ENCODE results near the gene SH3GLB2. TPM values are rescaled to one million over a fixed set of nuclear protein-coding genes. Genes with fewer than 3 reads are reported as not detected.
A peak's percentile ranks its signal among the peaks of the same experiment; 100 is the strongest.
"Not testable (repeated sequence)": the region's sequence is repeated elsewhere in the genome, so short reads cannot be mapped to it uniquely, and the experiment has no call there.

SH3GLB2 gene
- total and polyA plus RNA-seq, 2 experiments from 2014 or later, result 27.7 to 57.3 TPM

DNA sequence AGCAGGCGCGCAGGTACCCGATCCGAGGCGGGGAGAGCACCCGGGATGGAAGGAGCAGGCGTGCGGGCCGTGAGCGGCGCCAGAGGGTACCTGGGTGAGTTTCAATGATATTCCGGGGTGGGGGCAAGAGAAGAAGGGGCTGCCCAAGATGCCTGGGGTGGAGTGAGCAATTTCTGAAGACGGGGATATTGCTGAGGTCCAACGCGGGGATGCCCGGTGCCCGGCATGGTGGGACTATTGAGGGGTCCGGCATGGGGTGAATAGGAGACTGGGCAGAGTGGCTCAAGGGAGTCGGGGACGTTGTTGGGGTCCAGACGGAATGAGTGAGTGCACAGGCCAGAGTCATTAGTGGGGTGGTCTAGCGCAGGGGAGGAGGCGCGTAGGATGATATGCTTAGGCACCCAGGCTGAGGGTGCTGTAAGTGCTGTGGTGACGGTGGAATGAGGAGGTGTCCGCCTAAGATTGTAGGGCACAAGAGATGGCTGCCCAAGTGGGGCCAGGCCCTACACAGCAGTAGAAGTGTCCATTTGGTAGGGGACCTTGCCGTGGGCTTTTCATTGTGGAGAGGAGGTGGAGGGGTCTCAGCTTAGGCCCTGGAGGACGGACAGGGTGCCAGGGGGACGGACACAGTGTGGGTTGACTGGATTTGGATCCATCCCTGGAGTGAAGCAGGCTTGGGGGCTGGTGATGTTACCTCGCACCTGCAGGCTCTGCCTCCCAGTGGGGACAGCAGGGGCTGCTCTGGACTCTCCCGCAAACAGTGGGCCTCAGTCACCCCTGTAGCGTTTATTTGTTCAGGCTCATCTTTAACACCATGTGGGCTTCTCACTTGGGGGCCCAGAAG, 9.0 kb upstream of the SH3GLB2 start:
- Histone ChIP-seq H3K9me3 (ENCODE audit: low read depth) (no peaks in the 10 kb centered on the region), H3K9ac (peak overlapping the region; percentile 85), H3K79me2 (ENCODE audit: insufficient read depth) (peaks cover 49% of the 10 kb centered on the region), H3K4me1 (ENCODE audit: insufficient read depth) (peaks cover 11% of the 10 kb centered on the region; the same call in 1 of the 2 replicates), H3K36me3 (ENCODE audit: low read depth) (no peaks in the 10 kb centered on the region), H2AFZ (peak overlapping the region; percentile 71), H3K27me3 (replicated peaks; ENCODE audit: insufficient read depth) (no peaks in the 10 kb centered on the region), H3K4me3 (peak overlapping the region; percentile 82), H3K4me2 (ENCODE audit: unreplicated experiment) (peak overlapping the region; percentile 98), H4K20me1 (ENCODE audit: insufficient read depth) (no peaks in the 10 kb centered on the region), H3K9me2 (ENCODE audit: insufficient read depth) (no peaks in the 10 kb centered on the region), H3F3A (ENCODE audit: insufficient read depth) (no peaks in the 10 kb centered on the region), H3K27ac (peak overlapping the region; percentile 18; the same call in 1 of the 2 replicates)
- DNase-seq, result peak; percentile 56
- 8% methylated on average over 25 to 32 of the region's 32 CpGs for WGBS, 2 experiments (ENCODE audit: low coverage in 1 of 2, low lambda C conversion rate in 2 of 2, missing lambda C conversion rate in 2 of 2)
- in situ Hi-C loops (cut with MboI), result no loop called here
- no peak for TF ChIP-seq EZH2phosphoT487 (IDR thresholded peaks at IDR 0.05; ENCODE audit: insufficient read depth, low read depth)
- no peak for TF ChIP-seq EZH2 (IDR thresholded peaks at IDR 0.05; ENCODE audit: insufficient read depth, poor library complexity, severe bottlenecking)

DNA sequence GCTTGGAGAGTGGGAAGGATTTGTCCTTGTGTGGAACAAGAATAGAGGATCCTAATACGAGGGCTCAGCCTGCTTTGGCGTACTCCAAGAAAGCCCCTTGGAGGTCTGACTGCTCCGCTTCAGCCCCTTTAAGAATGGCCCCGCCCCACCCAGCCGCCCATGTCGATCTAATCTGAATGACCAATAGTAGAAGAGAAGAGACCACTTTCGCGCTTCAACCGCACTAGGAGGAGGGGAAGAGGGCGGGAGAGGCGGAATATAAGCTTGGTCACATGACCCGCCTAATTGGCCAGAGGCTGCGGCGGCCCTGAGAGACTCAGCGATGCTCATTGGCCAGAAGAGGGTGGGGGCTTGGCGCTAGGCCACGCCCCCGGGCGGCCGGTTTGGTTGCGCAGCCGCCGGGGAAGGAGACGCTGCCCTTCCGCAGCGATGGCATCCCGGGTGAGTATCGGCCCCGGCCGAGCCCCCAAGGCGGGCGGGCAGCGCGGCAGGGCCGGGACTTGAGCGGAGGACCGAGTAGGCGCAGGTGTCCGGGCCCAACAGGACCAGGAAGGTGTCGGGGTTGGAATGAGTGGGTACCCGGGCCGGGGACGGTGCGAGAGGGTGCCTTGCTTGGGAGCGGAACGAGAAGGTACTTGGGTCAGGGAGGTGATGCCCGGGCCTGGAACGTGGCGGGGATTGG, 8.3 kb upstream of the SH3GLB2 start, which contains the start of gene MIGA2:
Gene MIGA2 (plus strand): TSS at position 386 of the 682 bp plus-strand sequence. CDS start 3,969 bp downstream, outside the sequence.
- 0 to 2% methylated on average over 27 to 35 of the region's 49 CpGs for WGBS, 2 experiments (ENCODE audit: low coverage in 1 of 2, low lambda C conversion rate in 2 of 2, missing lambda C conversion rate in 2 of 2)
- H3K36me3 ChIP-seq (ENCODE audit: low read depth), result no peaks in the 10 kb centered on the region

DNA sequence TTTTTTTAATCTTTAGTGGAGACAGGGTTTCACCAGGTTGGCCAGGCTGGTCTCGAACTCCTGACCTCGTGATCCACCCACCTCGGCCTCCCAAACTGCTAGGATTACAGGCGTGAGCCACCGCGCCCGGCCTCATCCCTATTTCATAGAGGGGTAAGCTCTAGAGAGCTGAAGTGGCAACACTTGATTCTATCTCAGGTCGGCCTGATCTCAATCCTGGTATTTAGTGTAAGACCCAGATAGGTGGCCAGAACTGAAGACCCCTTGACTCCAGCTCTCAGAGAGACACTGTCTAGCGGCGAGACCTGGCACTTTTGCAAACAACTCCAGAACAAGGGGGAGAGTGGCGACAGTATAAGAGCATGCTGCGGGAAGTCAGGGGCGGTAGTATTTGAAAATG, 7.7 kb upstream of the SH3GLB2 start:
- peaks cover 40% of the 10 kb centered on the region for H3K79me2 ChIP-seq (ENCODE audit: insufficient read depth)
- H2AFZ ChIP-seq, result peak overlapping the region; percentile 97
- peak overlapping the region; percentile 72 for H3K4me2 ChIP-seq (ENCODE audit: unreplicated experiment)
- H3K4me3 ChIP-seq, result peak overlapping the region; percentile 82
- H3K27ac ChIP-seq; in situ Hi-C loops (cut with MboI); H3K9me3 ChIP-seq (ENCODE audit: low read depth); H3K27me3 ChIP-seq (replicated peaks; ENCODE audit: insufficient read depth); DNase-seq; H3F3A ChIP-seq (ENCODE audit: insufficient read depth); H3K36me3 ChIP-seq (ENCODE audit: low read depth); H4K20me1 ChIP-seq (ENCODE audit: insufficient read depth); H3K9me2 ChIP-seq (ENCODE audit: insufficient read depth): not testable (repeated sequence)
- peak overlapping the region; percentile 53 for H3K9ac ChIP-seq
- 31 to 32% methylated on average over 13 of the region's 13 CpGs for WGBS, 2 experiments (ENCODE audit: low coverage in 1 of 2, low lambda C conversion rate in 2 of 2, missing lambda C conversion rate in 2 of 2)
- H3K4me1 ChIP-seq (ENCODE audit: insufficient read depth), result peaks cover 11% of the 10 kb centered on the region; the same call in 1 of the 2 replicates

More for the DNA sequence above, 8.3 kb upstream of the SH3GLB2 start, which contains the start of gene MIGA2:
- in situ Hi-C loops (cut with MboI), result no loop called here
- H3K9me2 ChIP-seq (ENCODE audit: insufficient read depth), result no peaks in the 10 kb centered on the region
- H3K9me3 ChIP-seq (ENCODE audit: low read depth), result no peaks in the 10 kb centered on the region
- H3K4me1 ChIP-seq (ENCODE audit: insufficient read depth), result peaks cover 11% of the 10 kb centered on the region; the same call in 1 of the 2 replicates
- peak within 1 kb of the TSS; percentile 18; the same call in 1 of the 2 replicates for H3K27ac ChIP-seq
- H3K9ac ChIP-seq, result peak within 1 kb of the TSS; percentile 85
- no peak for TF ChIP-seq EZH2 (IDR thresholded peaks at IDR 0.05; ENCODE audit: insufficient read depth, poor library complexity, severe bottlenecking)
- TF ChIP-seq EZH2phosphoT487 (IDR thresholded peaks at IDR 0.05; ENCODE audit: insufficient read depth, low read depth), result no peak
- peak within 1 kb of the TSS; percentile 82 for H3K4me3 ChIP-seq
- peaks cover 46% of the 10 kb centered on the region for H3K79me2 ChIP-seq (ENCODE audit: insufficient read depth)
- DNase-seq, result peak; percentile 100
- H2AFZ ChIP-seq, result peak within 1 kb of the TSS; percentile 97
- peak within 1 kb of the TSS; percentile 98 for H3K4me2 ChIP-seq (ENCODE audit: unreplicated experiment)
- H3K27me3 ChIP-seq (replicated peaks; ENCODE audit: insufficient read depth), result no peaks in the 10 kb centered on the region
- no peaks in the 10 kb centered on the region for H3F3A ChIP-seq (ENCODE audit: insufficient read depth)
- H4K20me1 ChIP-seq (ENCODE audit: insufficient read depth), result no peaks in the 10 kb centered on the region

DNA sequence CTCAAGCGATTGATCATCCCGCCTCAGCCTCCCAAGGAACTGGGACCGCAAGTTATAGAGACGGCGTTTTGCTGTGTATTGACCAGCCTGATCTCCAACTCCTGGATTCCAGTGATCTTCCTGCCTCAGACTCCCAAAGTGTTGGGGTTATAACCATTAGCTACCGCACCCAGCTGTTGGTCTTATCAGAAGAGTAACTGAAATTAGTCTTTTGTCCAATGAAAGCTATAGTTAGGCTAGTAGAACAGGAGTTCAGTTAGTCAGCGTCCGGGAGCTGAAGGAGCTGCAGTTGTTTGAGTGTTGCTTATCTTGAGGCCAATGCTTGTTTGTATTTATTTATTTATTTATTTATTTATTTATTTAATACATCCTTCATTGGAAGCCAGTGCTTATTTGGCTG, 5.1 kb upstream of the SH3GLB2 start:
- Histone ChIP-seq H3F3A (ENCODE audit: insufficient read depth) (no peaks in the 10 kb centered on the region), H3K4me3 (no peak overlapping the region), H3K4me1 (ENCODE audit: insufficient read depth) (peaks cover 10% of the 10 kb centered on the region; the same call in 1 of the 2 replicates), H3K4me2 (ENCODE audit: unreplicated experiment) (no peak overlapping the region), H3K9me2 (ENCODE audit: insufficient read depth) (no peaks in the 10 kb centered on the region), H3K27ac (no peak overlapping the region), H3K9me3 (ENCODE audit: low read depth) (no peaks in the 10 kb centered on the region), H2AFZ (no peak overlapping the region), H4K20me1 (ENCODE audit: insufficient read depth) (no peaks in the 10 kb centered on the region), H3K36me3 (ENCODE audit: low read depth) (no peaks in the 10 kb centered on the region), H3K27me3 (replicated peaks; ENCODE audit: insufficient read depth) (no peaks in the 10 kb centered on the region), H3K79me2 (ENCODE audit: insufficient read depth) (peaks cover 17% of the 10 kb centered on the region), H3K9ac (no peak overlapping the region)
- 83 to 84% methylated on average over 8 of the region's 8 CpGs for WGBS, 2 experiments (ENCODE audit: low coverage in 1 of 2, low lambda C conversion rate in 2 of 2, missing lambda C conversion rate in 2 of 2)
- no peak for DNase-seq
- in situ Hi-C loops (cut with MboI), result no loop called here
- TF ChIP-seq EZH2 (IDR thresholded peaks at IDR 0.05; ENCODE audit: insufficient read depth, poor library complexity, severe bottlenecking) (no peak), EZH2phosphoT487 (IDR thresholded peaks at IDR 0.05; ENCODE audit: insufficient read depth, low read depth) (no peak)

All from GM23248 (cell line).